Activated CD8-positive, alpha-beta memory T cell treated with anti-CD3 and anti-CD28 coated beads, Interleukin-2, amount 50 U/mL, for 4 hours (primary cell): Measurements from ENCODE around the gene RNASE3.
"Not testable (repeated sequence)": the region's sequence is repeated elsewhere in the genome, so short reads cannot be mapped to it uniquely, and the experiment has no call there.

Source experiments
- DNase-seq: peaks from one replicate; pipeline ENCODE4 v3.0.0-alpha.2; 2020

Gene RNASE3

DNA sequence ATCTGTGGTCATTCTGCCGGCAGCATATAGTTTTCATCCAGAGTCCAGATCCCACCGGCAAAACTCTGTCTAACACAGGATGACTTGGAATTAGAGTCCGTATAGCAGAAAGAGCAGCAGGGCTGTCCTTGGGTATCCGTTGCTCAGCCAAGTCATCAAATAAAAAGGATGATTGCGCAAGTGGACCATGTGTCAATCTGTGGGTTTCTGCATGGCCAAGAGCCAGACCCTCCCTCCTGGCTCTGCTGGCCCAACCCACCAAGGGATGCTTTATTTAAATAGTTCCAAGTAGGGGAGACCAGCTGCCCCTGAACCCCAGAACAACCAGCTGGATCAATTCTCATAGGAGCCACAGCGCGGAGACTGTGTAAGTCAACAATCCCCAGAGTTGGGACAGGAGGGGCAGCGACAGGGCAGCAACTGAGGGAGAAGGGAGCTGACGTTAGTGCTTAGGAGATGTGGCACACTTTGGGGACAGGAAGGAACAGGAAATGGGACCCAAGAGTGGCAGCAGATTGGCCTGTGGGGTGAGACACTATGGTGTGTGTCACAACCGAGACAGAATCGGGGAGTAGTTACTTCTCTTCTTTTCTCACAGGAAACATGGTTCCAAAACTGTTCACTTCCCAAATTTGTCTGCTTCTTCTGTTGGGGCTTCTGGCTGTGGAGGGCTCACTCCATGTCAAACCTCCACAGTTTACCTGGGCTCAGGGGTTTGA is 28.0 kb downstream of the RNASE3 start:
- not testable (repeated sequence) for DNase-seq

DNA sequence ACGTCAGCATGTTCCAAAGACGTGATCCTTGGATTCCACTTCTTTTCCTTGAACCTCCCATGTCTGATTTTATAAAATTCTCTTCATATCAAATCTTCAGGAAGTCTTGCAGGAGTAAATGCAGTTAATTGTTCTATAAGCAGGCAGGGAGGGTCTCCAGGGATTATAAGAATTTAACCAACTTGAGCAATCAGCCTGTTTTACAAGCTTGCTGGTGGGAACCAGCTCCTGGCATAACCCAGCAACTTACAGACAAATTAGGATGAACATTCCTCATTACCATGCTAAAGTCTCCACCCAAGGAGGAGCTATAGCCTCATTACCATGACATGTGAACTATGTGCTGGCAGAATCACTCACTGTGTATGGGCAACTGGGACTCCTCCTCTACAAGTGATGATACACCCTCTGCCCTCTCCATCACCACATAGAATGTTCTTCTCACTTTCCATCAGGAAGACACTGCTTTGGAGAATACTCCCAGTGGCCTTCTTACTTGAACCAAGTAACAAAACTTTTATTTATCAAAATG is 32.6 kb downstream of the RNASE3 start:
- not testable (repeated sequence) for DNase-seq

DNA sequence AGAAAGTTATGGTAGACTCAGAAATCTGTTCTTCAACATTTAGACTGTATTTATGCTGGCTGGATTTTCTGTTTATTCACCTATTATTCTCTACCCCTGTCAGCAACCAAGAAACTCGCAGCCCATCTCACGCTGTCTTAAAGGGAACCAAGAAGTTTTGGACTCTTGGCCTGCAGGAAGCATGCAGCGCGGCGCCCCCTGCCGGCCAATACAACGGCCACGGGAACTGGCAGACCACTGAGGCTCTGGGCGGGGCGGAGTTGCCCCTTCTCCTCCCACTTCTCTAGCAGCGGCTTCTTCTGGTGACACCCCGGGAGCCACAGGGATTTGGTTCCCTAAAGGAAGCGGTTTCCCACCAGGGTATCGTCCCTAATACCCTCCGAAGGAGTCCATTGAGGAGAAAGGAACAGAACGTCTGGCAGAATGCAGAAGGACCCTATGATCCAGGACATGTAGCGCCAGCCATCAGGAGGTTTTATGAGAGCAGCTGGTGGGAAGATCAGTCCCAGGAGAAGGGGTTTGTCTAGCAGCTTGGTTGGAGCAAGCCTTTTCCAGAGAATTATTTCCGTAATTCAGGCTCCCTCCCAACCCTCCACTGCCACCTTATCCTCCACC is 43.1 kb downstream of the RNASE3 start:
- peak; percentile 18 for DNase-seq

DNA sequence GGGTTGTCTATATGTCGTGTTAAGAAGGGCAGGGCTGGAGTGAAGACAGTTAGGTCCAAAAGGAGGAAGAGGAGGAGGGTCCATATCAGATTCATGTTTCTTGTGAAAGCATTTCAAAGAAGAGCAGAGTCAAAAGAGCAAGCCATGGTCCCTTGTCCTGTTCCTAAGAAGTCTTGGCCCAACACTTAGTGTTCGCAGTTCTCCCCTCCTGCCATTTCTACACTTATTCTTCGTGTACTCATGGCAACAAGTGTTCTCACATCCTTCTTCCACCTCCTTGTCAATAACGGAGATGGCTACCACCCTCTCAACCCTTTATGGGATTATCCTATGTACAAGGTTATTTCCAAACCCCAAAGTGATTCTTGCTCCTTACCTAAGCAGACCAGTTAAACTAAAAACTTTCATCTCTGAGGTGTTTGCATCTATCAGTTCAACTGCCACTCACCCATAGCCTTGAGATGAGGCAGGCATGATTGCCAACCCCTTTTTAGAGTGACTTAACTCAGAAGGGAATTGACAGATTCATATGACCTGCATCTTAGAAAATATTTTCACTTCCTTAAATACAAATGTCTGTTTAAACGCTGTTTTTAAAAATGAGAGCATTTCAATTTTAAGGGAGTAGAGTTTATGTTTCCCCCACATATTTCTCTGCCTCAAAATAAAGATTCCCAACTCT is 44.3 kb downstream of the RNASE3 start:
- DNase-seq, result no peak
